ENCODE results near the gene TEKT1. TPM values are rescaled to one million over a fixed set of nuclear protein-coding genes. Genes with fewer than 3 reads are reported as not detected.
"Not testable (repeated sequence)": the region's sequence is repeated elsewhere in the genome, so short reads cannot be mapped to it uniquely, and the experiment has no call there.

The TEKT1 gene
- total and polyA plus RNA-seq, 5 donors from 2014 or later = not detected

DNA sequence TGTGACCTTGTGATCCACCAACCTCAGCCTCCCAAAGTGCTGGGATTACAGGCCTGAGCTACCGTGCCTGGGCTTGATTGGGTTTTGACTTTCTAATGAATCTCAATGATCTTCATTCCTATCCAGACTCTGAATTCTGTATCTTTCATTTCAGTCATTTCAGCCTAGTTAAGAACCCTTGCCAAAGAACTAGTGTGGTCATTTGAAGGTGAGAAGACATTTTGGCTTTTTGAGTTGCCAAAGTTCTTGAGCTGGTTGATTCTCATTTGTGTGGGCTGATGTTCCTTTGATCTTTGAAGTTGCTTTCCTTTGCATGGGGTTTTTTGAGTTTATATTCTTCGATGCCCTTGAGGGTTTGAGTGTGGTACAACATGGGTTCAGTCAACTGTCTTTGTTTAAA is 30.6 kb upstream of the TEKT1 start:
- no peaks in the 10 kb centered on the region for H3K36me3 Mint-ChIP-seq
- no peak for ATAC-seq (ENCODE audit: low read depth in 2 of 2)
- Histone ChIP-seq H3K27me3 (ENCODE audit: control insufficient read depth, insufficient read depth, low read length) (peaks cover 11% of the 10 kb centered on the region), H3K27ac (ENCODE audit: insufficient read depth, low read length, poor library complexity, severe bottlenecking) (no peak overlapping the region), H3K36me3 (ENCODE audit: control insufficient read depth, insufficient read depth, low read length) (no peaks in the 10 kb centered on the region), H3K4me3 (ENCODE audit: low read depth, low read length) (no peak overlapping the region), H3K9me3 (ENCODE audit: control insufficient read depth in 2 of 2, low read length in 2 of 2) (no peaks in the 10 kb centered on the region), H3K4me1 (ENCODE audit: control insufficient read depth, insufficient read depth, low read length, poor library complexity, severe bottlenecking) (no peaks in the 10 kb centered on the region)
- H3K4me3 Mint-ChIP-seq = no peak overlapping the region
- H3K4me1 Mint-ChIP-seq = no peaks in the 10 kb centered on the region
- peak overlapping the region in 1 of 3 donors; percentile 82 for H3K27ac Mint-ChIP-seq
- H3K9me3 Mint-ChIP-seq = peaks cover 0 to 2% (median 0%) of the 10 kb centered on the region in 7 donors
- DNase-seq = no peak
- peaks cover 29% of the 10 kb centered on the region for H3K27me3 Mint-ChIP-seq

GRCh38 chr17:6857904-6858303 is 26.4 kb upstream of the TEKT1 start:
- H3K4me3 ChIP-seq (ENCODE audit: low read depth, low read length) = no peak overlapping the region
- Mint-ChIP-seq H3K27ac (no peak overlapping the region), H3K4me1 (peaks cover 0 to 4% (median 2%) of the 10 kb centered on the region in 4 donors), H3K36me3 (no peaks in the 10 kb centered on the region), H3K4me3 (no peak overlapping the region), H3K9me3 (peaks cover 0 to 2% (median 0%) of the 10 kb centered on the region in 7 donors), H3K27me3 (peaks cover 17% of the 10 kb centered on the region)
- no peak overlapping the region for H3K27ac ChIP-seq (ENCODE audit: insufficient read depth, low read length, poor library complexity, severe bottlenecking)
- H3K9me3 ChIP-seq (ENCODE audit: control insufficient read depth in 2 of 2, low read length in 2 of 2) = no peaks in the 10 kb centered on the region
- DNase-seq (no peak), ATAC-seq (ENCODE audit: low read depth in 2 of 2) (no peak)
- H3K4me1 ChIP-seq (ENCODE audit: control insufficient read depth, insufficient read depth, low read length, poor library complexity, severe bottlenecking) = peaks cover 2% of the 10 kb centered on the region
- H3K27me3 ChIP-seq (ENCODE audit: control insufficient read depth, insufficient read depth, low read length) = peaks cover 8% of the 10 kb centered on the region
- H3K36me3 ChIP-seq (ENCODE audit: control insufficient read depth, insufficient read depth, low read length) = no peaks in the 10 kb centered on the region

GRCh38 chr17:6857336-6857735 is 25.8 kb upstream of the TEKT1 start:
- Mint-ChIP-seq H3K9me3 (peaks cover 0 to 1% (median 0%) of the 10 kb centered on the region in 7 donors), H3K4me1 (peaks cover 0 to 4% (median 2%) of the 10 kb centered on the region in 4 donors), H3K4me3 (no peak overlapping the region), H3K27me3 (peaks cover 20% of the 10 kb centered on the region), H3K27ac (no peak overlapping the region), H3K36me3 (no peaks in the 10 kb centered on the region)
- Histone ChIP-seq H3K9me3 (ENCODE audit: control insufficient read depth in 2 of 2, low read length in 2 of 2) (no peaks in the 10 kb centered on the region), H3K36me3 (ENCODE audit: control insufficient read depth, insufficient read depth, low read length) (no peaks in the 10 kb centered on the region), H3K27me3 (ENCODE audit: control insufficient read depth, insufficient read depth, low read length) (peaks cover 6% of the 10 kb centered on the region), H3K27ac (ENCODE audit: insufficient read depth, low read length, poor library complexity, severe bottlenecking) (no peak overlapping the region), H3K4me1 (ENCODE audit: control insufficient read depth, insufficient read depth, low read length, poor library complexity, severe bottlenecking) (peaks cover 2% of the 10 kb centered on the region), H3K4me3 (ENCODE audit: low read depth, low read length) (no peak overlapping the region)
- DNase-seq = no peak
- no peak for ATAC-seq (ENCODE audit: low read depth in 2 of 2)

GRCh38 chr17:6856051-6856450 is 24.5 kb upstream of the TEKT1 start:
- no peak overlapping the region for H3K4me3 Mint-ChIP-seq
- ATAC-seq (ENCODE audit: low read depth in 2 of 2) = no peak
- peaks cover 0 to 1% (median 0%) of the 10 kb centered on the region in 7 donors for H3K9me3 Mint-ChIP-seq
- no peaks in the 10 kb centered on the region for H3K36me3 Mint-ChIP-seq
- H3K4me1 ChIP-seq (ENCODE audit: control insufficient read depth, insufficient read depth, low read length, poor library complexity, severe bottlenecking) = peaks cover 2% of the 10 kb centered on the region
- H3K4me1 Mint-ChIP-seq = peaks cover 0 to 4% (median 2%) of the 10 kb centered on the region in 4 donors
- H3K4me3 ChIP-seq (ENCODE audit: low read depth, low read length) = no peak overlapping the region
- H3K36me3 ChIP-seq (ENCODE audit: control insufficient read depth, insufficient read depth, low read length) = no peaks in the 10 kb centered on the region
- DNase-seq = no peak
- peaks cover 20% of the 10 kb centered on the region for H3K27me3 Mint-ChIP-seq
- no peak overlapping the region for H3K27ac ChIP-seq (ENCODE audit: insufficient read depth, low read length, poor library complexity, severe bottlenecking)
- no peaks in the 10 kb centered on the region for H3K9me3 ChIP-seq (ENCODE audit: control insufficient read depth in 2 of 2, low read length in 2 of 2)
- H3K27me3 ChIP-seq (ENCODE audit: control insufficient read depth, insufficient read depth, low read length) = peaks cover 1% of the 10 kb centered on the region
- H3K27ac Mint-ChIP-seq = no peak overlapping the region

GRCh38 chr17:6853764-6854442 is 22.4 kb upstream of the TEKT1 start:
- Histone ChIP-seq H3K27ac (ENCODE audit: insufficient read depth, low read length, poor library complexity, severe bottlenecking) (no peak overlapping the region), H3K9me3 (ENCODE audit: control insufficient read depth in 2 of 2, low read length in 2 of 2) (no peaks in the 10 kb centered on the region), H3K4me1 (ENCODE audit: control insufficient read depth, insufficient read depth, low read length, poor library complexity, severe bottlenecking) (peaks cover 2% of the 10 kb centered on the region), H3K27me3 (ENCODE audit: control insufficient read depth, insufficient read depth, low read length) (no peaks in the 10 kb centered on the region), H3K4me3 (ENCODE audit: low read depth, low read length) (peak overlapping the region; percentile 10), H3K36me3 (ENCODE audit: control insufficient read depth, insufficient read depth, low read length) (no peaks in the 10 kb centered on the region)
- no peaks in the 10 kb centered on the region for H3K36me3 Mint-ChIP-seq
- H3K4me1 Mint-ChIP-seq = peaks cover 0 to 4% (median 2%) of the 10 kb centered on the region in 4 donors
- H3K4me3 Mint-ChIP-seq = peak overlapping the region in 3 of 4 donors; percentile 38 to 61 (median 40)
- peaks cover 19% of the 10 kb centered on the region for H3K27me3 Mint-ChIP-seq
- H3K9me3 Mint-ChIP-seq = peaks cover 0 to 1% (median 0%) of the 10 kb centered on the region in 7 donors
- no peak overlapping the region for H3K27ac Mint-ChIP-seq
- DNase-seq (peak in 1 of 3 donors; percentile 19), ATAC-seq (ENCODE audit: low read depth in 2 of 2) (no peak)

GRCh38 chr17:6848545-6849179 is 17.1 kb upstream of the TEKT1 start:
- H3K27ac ChIP-seq (ENCODE audit: insufficient read depth, low read length, poor library complexity, severe bottlenecking); H3K36me3 Mint-ChIP-seq; H3K36me3 ChIP-seq (ENCODE audit: control insufficient read depth, insufficient read depth, low read length); H3K4me1 Mint-ChIP-seq; H3K4me3 ChIP-seq (ENCODE audit: low read depth, low read length); H3K9me3 Mint-ChIP-seq; H3K27me3 ChIP-seq (ENCODE audit: control insufficient read depth, insufficient read depth, low read length); H3K4me1 ChIP-seq (ENCODE audit: control insufficient read depth, insufficient read depth, low read length, poor library complexity, severe bottlenecking); H3K9me3 ChIP-seq (ENCODE audit: control insufficient read depth in 2 of 2, low read length in 2 of 2); DNase-seq; H3K4me3 Mint-ChIP-seq; H3K27ac Mint-ChIP-seq; ATAC-seq (ENCODE audit: low read depth in 2 of 2): not testable (repeated sequence)
- peaks cover 25% of the 10 kb centered on the region for H3K27me3 Mint-ChIP-seq

GRCh38 chr17:6846138-6846537 is 14.6 kb upstream of the TEKT1 start:
- not testable (repeated sequence) for H3K4me3 ChIP-seq (ENCODE audit: low read depth, low read length); H3K36me3 Mint-ChIP-seq; H3K9me3 ChIP-seq (ENCODE audit: control insufficient read depth in 2 of 2, low read length in 2 of 2); H3K27ac ChIP-seq (ENCODE audit: insufficient read depth, low read length, poor library complexity, severe bottlenecking); H3K4me1 ChIP-seq (ENCODE audit: control insufficient read depth, insufficient read depth, low read length, poor library complexity, severe bottlenecking); H3K36me3 ChIP-seq (ENCODE audit: control insufficient read depth, insufficient read depth, low read length); H3K4me3 Mint-ChIP-seq; H3K4me1 Mint-ChIP-seq; DNase-seq; ATAC-seq (ENCODE audit: low read depth in 2 of 2); H3K9me3 Mint-ChIP-seq
- peaks cover 34% of the 10 kb centered on the region for H3K27me3 Mint-ChIP-seq
- H3K27ac Mint-ChIP-seq = peak overlapping the region in 1 of 3 donors; percentile 46
- H3K27me3 ChIP-seq (ENCODE audit: control insufficient read depth, insufficient read depth, low read length) = peaks cover 13% of the 10 kb centered on the region

DNA sequence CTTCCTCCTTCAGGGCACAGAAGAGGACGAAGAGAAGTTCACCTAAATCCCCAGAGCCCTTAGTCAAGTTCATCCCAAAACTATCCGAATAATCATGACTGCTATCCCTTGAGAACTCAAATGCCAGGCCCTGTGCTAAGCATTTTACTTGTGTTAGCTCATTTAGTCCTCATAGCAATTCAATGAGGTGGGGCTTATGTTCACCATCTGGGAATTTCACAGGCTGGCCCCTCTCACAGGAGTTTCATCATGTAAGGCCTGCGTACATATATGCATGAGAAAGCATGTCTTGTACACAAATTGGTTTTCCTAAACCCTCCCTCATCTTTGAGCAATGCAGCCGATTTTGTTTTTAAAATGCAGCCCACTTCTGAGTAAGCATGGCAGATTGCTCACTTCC is 12.9 kb upstream of the TEKT1 start:
- DNase-seq; H3K27ac ChIP-seq (ENCODE audit: insufficient read depth, low read length, poor library complexity, severe bottlenecking); H3K36me3 ChIP-seq (ENCODE audit: control insufficient read depth, insufficient read depth, low read length); H3K4me1 Mint-ChIP-seq; H3K9me3 ChIP-seq (ENCODE audit: control insufficient read depth in 2 of 2, low read length in 2 of 2); H3K4me1 ChIP-seq (ENCODE audit: control insufficient read depth, insufficient read depth, low read length, poor library complexity, severe bottlenecking); ATAC-seq (ENCODE audit: low read depth in 2 of 2); H3K4me3 Mint-ChIP-seq; H3K4me3 ChIP-seq (ENCODE audit: low read depth, low read length); H3K9me3 Mint-ChIP-seq; H3K36me3 Mint-ChIP-seq: not testable (repeated sequence)
- H3K27ac Mint-ChIP-seq = peak overlapping the region in 1 of 3 donors; percentile 23
- peaks cover 21% of the 10 kb centered on the region for H3K27me3 ChIP-seq (ENCODE audit: control insufficient read depth, insufficient read depth, low read length)
- peaks cover 35% of the 10 kb centered on the region for H3K27me3 Mint-ChIP-seq
